ACHN (cell line): ENCODE results near the gene LAMA3.

ENCODE experiments used
- DNase-seq: peaks from one replicate; pipeline ENCODE4 v3.0.0-alpha.2; 2015
- in situ Hi-C: cut with HindIII; loops from 2 replicates; pipeline ENCODE4 v1.10.0; 2017; ENCODE audit warnings: low sequenced_read_pairs, low pct_ligation_motif_present, low pct_unique_long_range_greater_than_20kb

The LAMA3 gene

GRCh38 chr18:23929362-23929930 lies 240.2 kb downstream of the LAMA3 start:
- no peak for DNase-seq
- in situ Hi-C loops: no loop called here

- in situ Hi-C loops: no loop called here
- DNase-seq: no peak
These were observed 240.7 kb downstream of the LAMA3 start for GRCh38 chr18:23930002-23930401.

GRCh38 chr18:23932385-23933067 lies 243.3 kb downstream of the LAMA3 start:
- in situ Hi-C loops: no loop called here
- DNase-seq: no peak

- in situ Hi-C loops: no loop called here
These were observed 244.2 kb downstream of the LAMA3 start for GRCh38 chr18:23933407-23933806.

GRCh38 chr18:23934252-23934651 lies 245.0 kb downstream of the LAMA3 start:
- in situ Hi-C loops: no loop called here
- DNase-seq: no peak

More at GRCh38 chr18:23933407-23933806, 244.2 kb downstream of the LAMA3 start:
- no peak for DNase-seq

GRCh38 chr18:23934863-23935262 lies 245.6 kb downstream of the LAMA3 start:
- no peak for DNase-seq
- in situ Hi-C loops: no loop called here

GRCh38 chr18:23935804-23936203 lies 246.6 kb downstream of the LAMA3 start:
- no peak for DNase-seq
- in situ Hi-C loops: no loop called here

- in situ Hi-C loops: no loop called here
- DNase-seq: no peak
These were observed 247.2 kb downstream of the LAMA3 start for GRCh38 chr18:23936381-23936958.

GRCh38 chr18:23938043-23938756 lies 248.9 kb downstream of the LAMA3 start:
- in situ Hi-C loops: no loop called here
- no peak for DNase-seq

GRCh38 chr18:23938901-23939341 lies 249.7 kb downstream of the LAMA3 start:
- in situ Hi-C loops: no loop called here
- DNase-seq: no peak

- no peak for DNase-seq
- in situ Hi-C loops: no loop called here
These were observed 250.1 kb downstream of the LAMA3 start for GRCh38 chr18:23939366-23939765.

- DNase-seq: no peak
These were observed 250.6 kb downstream of the LAMA3 start for GRCh38 chr18:23939896-23940295.

GRCh38 chr18:23941791-23942190 lies 252.5 kb downstream of the LAMA3 start:
- no peak for DNase-seq
- in situ Hi-C loops: no loop called here

More at GRCh38 chr18:23939896-23940295, 250.6 kb downstream of the LAMA3 start:
- in situ Hi-C loops: no loop called here

GRCh38 chr18:23943104-23943503 lies 253.9 kb downstream of the LAMA3 start:
- in situ Hi-C loops: no loop called here
- DNase-seq: no peak

- DNase-seq: no peak
- in situ Hi-C loops: no loop called here
These were observed 254.8 kb downstream of the LAMA3 start for GRCh38 chr18:23943903-23944624.

GRCh38 chr18:23945416-23946079 lies 256.3 kb downstream of the LAMA3 start:
- in situ Hi-C loops: no loop called here
- no peak for DNase-seq

- DNase-seq: no peak
- in situ Hi-C loops: no loop called here
These were observed 260.6 kb downstream of the LAMA3 start for GRCh38 chr18:23949863-23950262.

- DNase-seq: no peak
- in situ Hi-C loops: no loop called here
These were observed 261.4 kb downstream of the LAMA3 start for GRCh38 chr18:23950644-23951043.
